ENCODE results near the gene TRIM71.
"Not testable (repeated sequence)": the region's sequence is repeated elsewhere in the genome, so short reads cannot be mapped to it uniquely, and the experiment has no call there.

The TRIM71 gene

GRCh38 chr3:32820430-32820829 is 2.6 kb downstream of the TRIM71 start:
- DNase-seq, result no peak

- no peak for DNase-seq
Observed at GRCh38 chr3:32820971-32821685, 3.3 kb downstream of the TRIM71 start.

GRCh38 chr3:32821686-32822296 is 4.0 kb downstream of the TRIM71 start:
- DNase-seq, result no peak

- DNase-seq, result no peak
Observed at GRCh38 chr3:32822609-32823498, 5.1 kb downstream of the TRIM71 start.

- not testable (repeated sequence) for DNase-seq
Observed at GRCh38 chr3:32823641-32824184, 5.9 kb downstream of the TRIM71 start.

GRCh38 chr3:32825601-32826375 is 8.0 kb downstream of the TRIM71 start:
- no peak for DNase-seq

GRCh38 chr3:32831062-32831461 is 13.3 kb downstream of the TRIM71 start:
- no peak for DNase-seq

GRCh38 chr3:32831791-32832190 is 14.0 kb downstream of the TRIM71 start:
- DNase-seq, result no peak

- DNase-seq, result no peak
Observed at GRCh38 chr3:32832193-32832592, 14.4 kb downstream of the TRIM71 start.

- DNase-seq, result no peak
Observed at GRCh38 chr3:32835049-32835371, 17.2 kb downstream of the TRIM71 start.

GRCh38 chr3:32835961-32836360 is 18.2 kb downstream of the TRIM71 start:
- no peak for DNase-seq

GRCh38 chr3:32836601-32837000 is 18.8 kb downstream of the TRIM71 start:
- no peak for DNase-seq

GRCh38 chr3:32837366-32837765 is 19.6 kb downstream of the TRIM71 start:
- DNase-seq, result no peak

- DNase-seq, result no peak
Observed at GRCh38 chr3:32837789-32838188, 20.0 kb downstream of the TRIM71 start.

- no peak for DNase-seq
Observed at GRCh38 chr3:32839714-32840085, 21.9 kb downstream of the TRIM71 start.

GRCh38 chr3:32840086-32840841 is 22.5 kb downstream of the TRIM71 start:
- DNase-seq, result no peak

- DNase-seq, result no peak
Observed at GRCh38 chr3:32841341-32841740, 23.5 kb downstream of the TRIM71 start.

GRCh38 chr3:32841867-32842470 is 24.2 kb downstream of the TRIM71 start:
- DNase-seq, result no peak

GRCh38 chr3:32842531-32842931 is 24.7 kb downstream of the TRIM71 start:
- DNase-seq, result peak; percentile 38

- DNase-seq, result peak; percentile 39
Observed at GRCh38 chr3:32842987-32843386, 25.2 kb downstream of the TRIM71 start.

- DNase-seq, result no peak
Observed at GRCh38 chr3:32843510-32844321, 25.9 kb downstream of the TRIM71 start.
